GM18526 (cell line): ENCODE measurements around the gene USP9X.
A peak's percentile ranks its signal among the peaks of the same experiment; 100 is the strongest.

Experiments
- POLR2A ChIP-seq: IDR thresholded peaks from 3 replicates; pipeline ENCODE4 v1.6.1; 2011; ENCODE audit not compliant: insufficient read length; ENCODE audit errors: extremely low read depth

The USP9X gene

DNA sequence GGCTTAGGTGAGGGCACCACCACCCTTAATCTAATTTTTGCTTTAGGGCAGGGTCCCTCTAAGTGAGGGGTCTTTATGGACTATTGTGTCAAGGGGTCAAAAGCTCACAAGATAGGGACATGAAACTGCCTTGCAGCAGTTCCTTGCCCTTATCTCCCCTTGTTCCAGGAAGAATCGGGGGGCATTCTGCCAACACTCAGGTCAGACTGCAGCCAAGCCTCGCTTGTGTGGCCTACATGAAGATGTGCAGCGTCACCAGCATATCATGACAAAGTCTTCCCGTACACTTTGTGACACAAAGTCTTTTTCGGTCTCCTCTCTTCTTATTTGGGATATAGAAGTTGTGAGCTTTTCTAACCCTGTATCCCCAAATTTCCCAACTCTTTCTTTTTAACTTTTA, 17.5 kb upstream of the USP9X start:
- no peak for TF ChIP-seq POLR2A

DNA sequence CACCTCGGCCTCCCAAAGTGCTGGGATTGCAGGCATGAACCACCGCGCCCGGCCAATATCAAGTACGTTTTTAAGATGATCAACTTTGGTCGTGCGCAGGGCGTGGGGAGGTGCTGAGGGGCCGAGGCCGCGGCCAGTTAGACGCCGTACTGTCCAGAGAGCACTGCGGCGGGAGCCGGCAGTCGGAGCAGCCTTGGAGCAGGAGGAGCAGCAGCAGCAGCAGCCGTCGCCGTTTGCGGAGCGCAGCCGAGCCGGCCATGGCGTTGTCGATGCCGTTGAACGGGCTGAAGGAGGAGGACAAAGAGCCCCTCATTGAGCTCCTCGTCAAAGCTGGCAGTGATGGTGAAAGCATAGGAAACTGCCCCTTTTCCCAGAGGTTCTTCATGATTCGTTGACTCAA, 8.5 kb upstream of the USP9X start:
- TF ChIP-seq POLR2A = no peak

DNA sequence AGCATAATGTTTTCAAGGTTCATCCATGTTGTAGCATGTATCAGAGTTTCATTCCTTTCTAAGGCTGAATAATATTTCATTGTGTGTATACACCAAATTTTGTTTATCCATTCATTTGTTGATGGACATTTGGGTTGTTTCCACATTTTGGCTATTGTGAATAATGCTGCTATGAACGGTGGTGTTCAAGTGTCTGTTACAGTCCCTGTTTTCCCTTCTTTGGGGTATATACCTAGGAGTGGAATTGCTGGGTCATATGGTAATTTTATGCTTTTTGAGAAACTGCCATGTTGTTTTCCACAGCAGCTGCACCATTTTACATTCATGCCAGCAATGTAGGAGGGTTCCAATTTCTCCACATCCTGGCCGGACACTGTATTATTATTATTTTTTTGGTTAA, 3.4 kb upstream of the USP9X start:
- TF ChIP-seq POLR2A = no peak

DNA sequence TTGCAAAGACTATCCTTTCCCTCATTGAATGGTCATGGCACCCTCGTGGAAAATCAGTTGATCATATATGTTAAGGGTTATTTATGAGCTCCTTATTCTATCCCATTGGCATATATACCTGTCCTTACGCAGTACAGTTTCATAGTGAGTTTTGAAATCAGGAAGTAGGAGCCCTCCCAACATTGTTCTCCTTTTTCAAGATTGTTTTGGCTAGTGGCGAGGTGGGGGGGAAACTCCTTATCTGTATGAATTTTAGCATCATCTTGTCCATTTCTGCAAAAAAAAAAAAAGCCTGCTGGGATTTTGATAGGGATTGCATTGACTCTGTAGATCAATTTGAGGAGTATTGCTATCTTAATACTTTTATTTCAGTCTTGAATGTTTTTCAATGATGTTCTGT, 2.5 kb upstream of the USP9X start:
- TF ChIP-seq POLR2A = no peak

DNA sequence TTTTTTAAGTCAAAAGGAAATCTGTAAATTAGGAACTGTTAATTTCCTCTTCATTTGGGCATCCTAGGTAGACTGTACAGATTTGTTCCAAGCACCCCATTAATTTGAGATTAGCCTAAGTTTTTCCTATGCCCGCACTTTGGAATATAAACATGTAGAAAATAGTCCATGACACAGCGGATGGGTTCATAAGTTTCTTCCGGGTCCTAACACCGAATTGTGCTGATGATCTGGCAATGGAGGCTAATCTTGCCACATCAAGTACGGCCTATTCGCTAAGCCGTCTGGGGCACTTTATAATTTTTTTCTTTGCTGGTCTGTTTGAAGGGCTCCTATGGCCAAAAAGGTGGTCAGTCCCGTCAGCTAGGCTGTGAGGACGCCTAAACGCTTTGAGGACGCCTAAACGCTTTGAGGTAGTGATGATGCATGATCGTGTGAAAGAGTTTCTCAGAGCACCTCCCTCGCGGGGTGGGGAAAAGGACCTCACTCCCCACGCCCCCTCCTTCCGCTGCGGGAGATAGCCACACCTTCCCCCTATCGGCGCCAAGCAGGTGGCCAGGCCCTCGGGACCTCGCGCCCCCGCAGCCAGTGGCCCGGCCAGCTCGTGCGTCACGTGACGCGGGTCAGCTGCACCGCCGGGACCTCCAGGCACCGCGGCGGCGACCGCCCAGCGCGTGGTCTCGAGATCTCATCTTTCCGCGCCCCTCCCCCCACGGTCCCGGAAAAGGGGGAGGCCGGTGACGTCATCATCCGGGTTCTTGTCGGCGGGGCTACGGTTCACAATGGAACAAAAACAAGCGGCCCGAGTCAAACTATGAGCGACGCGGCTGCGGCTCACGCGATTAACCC, 977 bp upstream of the USP9X start:
- peak; percentile 81 for TF ChIP-seq POLR2A

DNA sequence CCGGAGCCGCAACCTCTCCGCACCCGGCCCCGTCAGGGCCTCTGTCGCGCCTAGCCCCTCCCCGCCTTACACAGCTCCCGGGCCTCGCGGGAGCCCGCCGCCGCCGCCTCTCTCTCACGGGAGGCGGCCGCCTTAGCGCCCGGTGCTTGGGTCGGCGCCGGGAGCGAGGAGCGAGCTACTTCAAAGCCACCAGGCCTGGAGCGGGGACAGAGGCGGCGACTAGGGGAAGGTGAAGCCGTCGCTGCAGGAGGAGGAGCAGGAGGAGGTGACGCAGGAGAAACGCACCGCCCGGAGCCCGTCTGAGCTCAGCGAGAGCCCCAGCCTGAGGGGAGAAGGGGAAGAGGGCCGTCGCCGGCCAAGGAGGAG, 250 bp downstream of the USP9X start:
- no peak for TF ChIP-seq POLR2A

DNA sequence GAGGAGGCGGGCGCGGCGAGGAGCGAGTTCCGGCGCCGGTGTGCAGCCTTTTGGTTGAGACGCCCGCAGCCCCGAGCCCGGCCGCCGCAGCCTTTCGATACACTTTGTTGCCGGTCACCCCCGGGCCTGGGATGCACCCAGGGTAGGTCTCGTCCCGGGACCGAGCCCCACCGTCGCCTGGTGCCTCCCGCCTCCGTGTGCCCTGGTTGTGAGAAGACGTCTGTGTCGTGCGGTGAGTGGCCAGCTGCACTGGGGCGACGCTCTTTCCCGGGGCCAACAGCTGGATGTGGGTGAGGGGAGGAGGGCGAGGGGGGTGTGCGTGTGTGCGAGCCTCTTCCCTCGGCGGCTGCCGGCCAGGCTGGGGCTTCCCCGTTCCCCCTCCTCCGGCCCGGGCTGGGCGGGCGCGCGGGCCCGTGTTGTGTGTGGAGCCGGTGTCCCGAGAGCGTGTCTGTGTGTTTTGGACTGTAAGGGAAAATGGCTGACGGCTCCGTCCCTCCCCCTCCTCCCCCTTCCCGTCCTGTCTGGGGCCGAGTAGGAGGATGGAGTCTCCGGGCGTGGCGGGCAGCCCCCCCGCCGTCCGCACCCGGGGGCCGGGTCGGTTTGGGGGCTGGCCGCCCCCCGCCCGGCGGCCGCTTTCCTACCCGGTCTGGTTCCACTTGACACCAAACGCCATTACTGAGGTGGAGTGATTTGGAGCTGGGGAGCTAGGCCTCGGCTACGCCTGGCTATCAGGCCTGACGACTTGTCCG, 807 bp downstream of the USP9X start:
- peak; percentile 52 for TF ChIP-seq POLR2A

DNA sequence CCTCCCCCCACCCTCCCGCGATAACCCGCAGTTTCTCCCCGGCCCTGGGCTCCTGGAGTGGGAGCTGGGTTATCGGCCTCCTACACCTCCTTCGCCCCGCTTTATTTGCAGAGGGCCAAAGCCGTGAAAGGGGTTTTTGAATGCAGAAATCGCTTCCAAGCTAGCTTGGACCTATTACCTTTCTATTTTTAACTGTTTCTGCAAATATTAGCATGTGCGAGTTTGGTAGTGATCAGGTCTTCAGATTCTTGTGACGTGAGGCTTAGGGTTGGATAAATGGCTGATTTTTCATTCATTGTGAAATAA, 1.3 kb downstream of the USP9X start:
- no peak for TF ChIP-seq POLR2A

DNA sequence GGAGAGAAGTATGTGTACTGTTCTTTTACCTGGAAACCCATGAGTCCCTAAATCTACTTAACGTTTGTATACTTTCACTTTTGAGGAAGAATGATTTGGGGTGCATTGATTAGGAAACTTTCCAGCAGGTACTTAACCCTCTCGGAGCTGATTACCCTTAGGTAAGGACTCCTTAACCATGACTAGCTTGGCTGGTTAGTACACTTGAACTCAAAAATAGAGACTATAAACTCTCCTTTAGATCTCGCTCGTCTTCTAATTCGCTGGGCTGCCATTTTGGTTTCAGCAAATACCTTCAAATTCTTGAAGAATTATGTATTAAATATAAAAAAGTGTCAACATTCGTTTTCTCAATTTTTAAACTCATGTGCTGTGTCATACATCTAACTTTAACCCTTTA, 2.0 kb downstream of the USP9X start:
- TF ChIP-seq POLR2A = no peak

DNA sequence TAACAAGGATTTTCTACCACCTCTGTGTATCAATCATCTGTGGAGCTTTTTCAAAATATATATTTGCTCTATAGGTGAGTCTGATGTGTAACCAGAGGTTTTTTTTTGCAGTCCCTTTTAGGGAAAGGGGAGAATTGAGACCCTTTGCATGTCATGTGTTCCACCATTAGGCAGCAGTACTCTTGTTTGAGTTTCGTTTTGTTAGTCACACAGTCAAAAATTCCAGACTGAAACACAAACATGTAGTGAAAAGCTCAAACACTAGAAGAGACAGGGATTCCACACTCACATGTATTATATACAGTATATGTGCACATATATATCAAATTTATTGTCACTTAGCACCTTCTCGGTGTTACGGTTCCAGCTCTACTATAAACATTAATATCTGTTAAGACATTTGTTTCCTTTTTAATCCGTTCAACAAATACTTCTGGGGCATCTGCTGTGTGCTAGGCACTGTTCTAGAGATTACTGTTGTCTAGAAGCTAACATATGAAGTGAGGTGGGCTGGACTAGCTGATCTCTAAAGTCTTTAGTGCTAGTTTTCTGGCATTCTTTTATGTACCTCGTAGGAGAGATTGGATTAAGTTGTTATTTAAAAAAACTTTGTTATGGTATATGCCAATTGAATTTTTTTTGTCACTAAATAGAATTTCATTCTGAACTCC, 5.5 kb downstream of the USP9X start:
- TF ChIP-seq POLR2A = no peak

DNA sequence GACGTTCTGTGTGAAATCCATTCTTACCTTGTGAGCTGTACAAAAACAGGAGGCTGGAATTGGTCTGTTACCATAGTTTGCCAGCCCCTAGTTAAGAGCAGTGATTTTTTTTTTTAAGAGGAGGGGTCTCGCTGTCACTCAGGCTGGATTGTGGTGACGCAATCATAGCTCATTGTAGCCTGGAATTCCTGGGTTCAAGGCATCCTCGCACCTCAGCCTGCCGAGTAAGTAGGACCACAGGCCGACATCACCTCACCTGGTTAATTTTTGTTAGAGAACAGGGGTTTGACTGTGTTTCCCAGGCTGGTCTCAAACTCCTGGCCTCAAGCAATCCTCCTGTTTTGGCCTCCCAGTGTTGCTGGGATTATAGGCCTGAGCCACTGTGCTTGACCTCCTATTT, 7.5 kb downstream of the USP9X start:
- no peak for TF ChIP-seq POLR2A

DNA sequence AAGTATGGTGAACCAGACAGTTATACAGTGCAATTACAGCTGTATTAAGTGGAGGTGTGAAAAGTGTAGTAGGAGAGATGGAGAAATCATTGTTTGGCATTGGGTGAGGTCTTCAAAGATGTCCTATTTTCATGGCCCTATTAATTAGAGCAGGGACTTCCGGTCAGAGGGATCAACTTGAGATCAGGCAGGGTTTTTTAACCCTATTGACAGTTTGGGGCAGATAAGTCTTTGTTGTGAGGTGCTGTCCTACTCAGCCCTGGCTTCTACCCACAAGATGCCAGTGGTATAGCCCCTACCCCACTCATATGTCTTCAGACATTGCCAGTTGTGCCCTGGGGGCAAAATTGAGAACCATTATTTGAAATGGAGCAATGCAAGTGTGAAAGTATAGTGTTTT, 9.9 kb downstream of the USP9X start:
- no peak for TF ChIP-seq POLR2A

DNA sequence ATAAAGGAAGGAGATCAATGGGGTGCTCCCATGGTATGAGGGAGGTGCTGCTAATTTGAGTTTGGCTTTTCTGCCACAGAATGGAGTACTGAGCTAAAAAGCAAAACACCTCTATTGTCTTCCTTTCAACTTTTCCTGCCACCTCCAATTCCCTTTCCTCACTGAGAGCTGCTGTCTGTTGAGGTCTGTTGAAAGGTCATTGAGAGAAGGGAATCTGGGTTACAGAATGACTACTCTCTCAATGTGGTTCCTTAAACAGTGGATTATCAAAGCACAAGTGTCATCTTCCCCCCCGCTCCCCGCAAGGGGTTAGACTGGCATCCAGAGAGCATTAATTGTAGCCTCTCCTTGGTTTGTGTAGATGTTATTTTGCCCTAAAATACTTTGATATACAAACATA, 10.7 kb downstream of the USP9X start:
- no peak for TF ChIP-seq POLR2A

DNA sequence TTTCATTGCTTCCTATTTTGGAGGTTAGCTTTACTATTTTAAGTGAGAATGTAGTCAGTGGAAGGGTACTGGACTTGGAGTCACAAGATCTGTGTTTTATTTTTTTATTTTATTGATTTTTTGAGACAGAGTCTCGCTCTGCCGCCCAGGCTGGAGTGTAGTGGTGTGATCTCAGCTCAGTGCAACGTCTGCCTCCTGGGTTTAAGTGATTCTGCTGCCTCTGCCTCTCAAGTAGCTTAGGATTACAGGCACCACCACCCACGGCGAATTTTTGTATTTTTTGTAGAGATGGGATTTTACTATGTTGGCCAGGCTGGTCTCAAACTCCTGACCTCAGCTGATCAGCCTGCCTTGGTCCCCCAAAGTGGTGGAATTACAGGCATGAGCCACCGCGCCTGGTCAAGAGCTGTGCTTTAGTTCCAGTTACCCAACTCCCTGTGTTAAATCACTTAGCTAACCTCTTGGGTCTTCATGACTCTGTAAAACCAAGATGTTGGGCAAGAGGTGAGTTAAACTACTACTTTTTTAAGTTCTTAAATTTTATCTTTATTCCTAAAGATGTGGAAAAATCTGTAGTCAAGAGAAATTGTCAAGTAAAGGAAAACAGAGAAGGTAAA, 11.2 kb downstream of the USP9X start:
- TF ChIP-seq POLR2A = no peak

DNA sequence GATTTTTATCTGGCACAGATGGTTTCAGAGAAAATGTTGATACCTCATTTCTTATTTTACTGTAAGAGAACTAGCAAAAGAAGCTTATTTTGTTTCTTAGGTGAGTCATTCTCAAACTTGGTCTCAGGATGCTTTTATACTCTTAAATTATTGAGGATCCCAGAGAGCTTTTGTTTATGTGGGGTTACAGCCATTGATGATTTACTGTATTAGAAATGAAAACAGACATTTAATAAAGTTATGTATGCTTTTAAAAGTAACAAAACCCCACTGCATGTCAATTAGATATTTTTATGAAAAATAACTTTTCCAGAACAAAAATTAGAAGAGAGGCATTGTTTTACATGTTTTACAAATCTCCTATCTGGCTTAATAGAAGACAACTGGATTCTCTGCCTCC, 12.1 kb downstream of the USP9X start:
- no peak for TF ChIP-seq POLR2A

DNA sequence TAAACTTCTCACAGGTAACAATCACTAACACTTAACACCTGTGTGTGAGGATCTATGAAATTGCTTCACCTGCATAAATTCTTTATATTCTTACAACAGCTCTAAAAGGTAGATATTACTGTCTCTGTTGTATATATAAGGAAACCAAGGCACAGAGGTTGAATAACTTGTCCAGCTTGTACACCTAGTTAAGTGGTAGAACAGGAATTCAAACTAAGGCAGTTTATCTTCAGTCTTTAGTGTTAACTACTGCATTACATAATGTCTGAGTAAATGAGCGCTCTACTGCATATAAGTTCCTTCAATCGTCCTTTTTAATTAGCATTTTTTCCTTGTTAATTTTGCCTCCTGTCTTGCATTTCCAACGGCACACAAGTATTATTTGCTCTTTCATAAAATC, 15.0 kb downstream of the USP9X start:
- TF ChIP-seq POLR2A = no peak
